Neural progenitor cell (in vitro differentiated cells): ENCODE data around the gene EFCAB8. TPM values are rescaled to one million over a fixed set of nuclear protein-coding genes. Genes with fewer than 3 reads are reported as not detected.
A peak's percentile ranks its signal among the peaks of the same experiment; 100 is the strongest.

Experiments used
- DNase-seq: peaks from one replicate; pipeline ENCODE4 v3.0.0-alpha.2; 2016; ENCODE audit warnings: low spot score
- H2AFZ ChIP-seq: fragments of 200-600 bp; sonication (generic); replicated peaks from 2 replicates; pipeline ENCODE4 v1.6.1; 2016; ENCODE audit warnings: antibody characterized with exemption
- H3F3A ChIP-seq: fragments of 200-600 bp; sonication (generic); 2 replicates; pipeline ENCODE4 v1.6.1; 2016; ENCODE audit warnings: antibody characterized with exemption, low read depth
- H3K27ac ChIP-seq: fragments of 200-600 bp; sonication (generic); 2 replicates; pipeline ENCODE4 v1.5.1; 2016; ENCODE audit warnings: mild to moderate bottlenecking
- H3K27me3 ChIP-seq: fragments of 200-600 bp; sonication (generic); 2 replicates; pipeline ENCODE4 v1.6.1; 2016; ENCODE audit warnings: mild to moderate bottlenecking, moderate library complexity
- H3K36me3 ChIP-seq: fragments of 200-600 bp; sonication (generic); 2 replicates; pipeline ENCODE4 v1.5.1; 2016
- H3K4me1 ChIP-seq: fragments of 200-600 bp; sonication (generic); 2 replicates; pipeline ENCODE4 v1.6.1; 2016; ENCODE audit warnings: mixed run types
- H3K4me2 ChIP-seq: fragments of 200-600 bp; sonication (generic); 2 replicates; pipeline ENCODE4 v1.6.1; 2016
- H3K4me3 ChIP-seq: fragments of 200-600 bp; sonication (generic); 2 replicates; pipeline ENCODE4 v1.5.1; 2016
- H3K79me2 ChIP-seq: fragments of 200-600 bp; sonication (generic); 2 replicates; pipeline ENCODE4 v1.6.1; 2016; ENCODE audit warnings: low read depth
- H3K9ac ChIP-seq: fragments of 200-600 bp; sonication (generic); 2 replicates; pipeline ENCODE4 v1.6.1; 2016
- H3K9me3 ChIP-seq: fragments of 200-600 bp; sonication (generic); 2 replicates; pipeline ENCODE4 v1.5.1; 2016; ENCODE audit warnings: low read depth
- H4K20me1 ChIP-seq: fragments of 200-600 bp; sonication (generic); 2 replicates; pipeline ENCODE4 v1.6.1; 2016; ENCODE audit warnings: low read depth
- H3K27ac Mint-ChIP-seq: 3 replicates; pipeline ENCODE4 v1.8.0; 2021; ENCODE audit warnings: mixed read lengths
- H3K27me3 Mint-ChIP-seq: 2 replicates; pipeline ENCODE4 v1.8.0; 2022; ENCODE audit warnings: low read depth, mild to moderate bottlenecking, inconsistent platforms, moderate library complexity, mixed read lengths; ENCODE audit not compliant: insufficient read depth
- H3K36me3 Mint-ChIP-seq: 3 replicates; pipeline ENCODE4 v1.8.0; 2021; ENCODE audit warnings: mixed read lengths
- H3K4me1 Mint-ChIP-seq: 3 replicates; pipeline ENCODE4 v1.8.0; 2021; ENCODE audit warnings: mixed read lengths
- H3K4me3 Mint-ChIP-seq: 3 replicates; pipeline ENCODE4 v1.8.0; 2021; ENCODE audit warnings: mild to moderate bottlenecking, moderate library complexity, mixed read lengths
- H3K9me3 Mint-ChIP-seq: 3 replicates; pipeline ENCODE4 v1.8.0; 2020; ENCODE audit warnings: mixed read lengths
- CTCF ChIP-seq: fragments of 200-600 bp; sonication (generic); IDR thresholded peaks from 2 replicates; pipeline ENCODE4 v1.5.1; 2017; ENCODE audit warnings: antibody characterized with exemption, mild to moderate bottlenecking
- EZH2 ChIP-seq: fragments of 200-600 bp; sonication (generic); IDR thresholded peaks from 2 replicates; pipeline ENCODE4 v1.6.1; 2017; ENCODE audit warnings: antibody characterized with exemption, mild to moderate bottlenecking, moderate library complexity
- EZH2phosphoT487 ChIP-seq: fragments of 200-600 bp; sonication (generic); IDR thresholded peaks from 2 replicates; pipeline ENCODE4 v1.6.1; 2017; ENCODE audit warnings: antibody characterized with exemption
- total RNA-seq: library from RNA; depleted of rRNA; stranded (reverse); fragments of >200 nt; gene quantifications from 2 replicates; pipeline ENCODE4 v1.2.3, GENCODE V29; 2015; ENCODE audit warnings: low replicate concordance

EFCAB8 gene
- total RNA-seq, 1 donor from 2014 or later = not detected

- no peak overlapping the region for H3K4me3 Mint-ChIP-seq
- Histone ChIP-seq H3K36me3 (no peaks in the 10 kb centered on the region), H3K79me2 (no peaks in the 10 kb centered on the region), H3K9me3 (no peaks in the 10 kb centered on the region), H3K4me2 (no peak overlapping the region), H3K4me1 (peaks cover 14% of the 10 kb centered on the region), H3K27me3 (no peaks in the 10 kb centered on the region), H2AFZ (no peak overlapping the region), H3K4me3 (no peak overlapping the region), H3F3A (peaks cover 10% of the 10 kb centered on the region), H3K27ac (no peak overlapping the region), H4K20me1 (no peaks in the 10 kb centered on the region), H3K9ac (no peak overlapping the region)
- H3K27me3 Mint-ChIP-seq = peaks cover 11% of the 10 kb centered on the region
- peaks cover 17% of the 10 kb centered on the region for H3K4me1 Mint-ChIP-seq
- no peak for TF ChIP-seq EZH2
- TF ChIP-seq CTCF = no peak
- peak overlapping the region; percentile 69 for H3K27ac Mint-ChIP-seq
- H3K9me3 Mint-ChIP-seq = no peaks in the 10 kb centered on the region
- DNase-seq = no peak
- no peaks in the 10 kb centered on the region for H3K36me3 Mint-ChIP-seq
These were observed 110.8 kb downstream of the EFCAB8 start for GRCh38 chr20:32969356-32970114.

DNA sequence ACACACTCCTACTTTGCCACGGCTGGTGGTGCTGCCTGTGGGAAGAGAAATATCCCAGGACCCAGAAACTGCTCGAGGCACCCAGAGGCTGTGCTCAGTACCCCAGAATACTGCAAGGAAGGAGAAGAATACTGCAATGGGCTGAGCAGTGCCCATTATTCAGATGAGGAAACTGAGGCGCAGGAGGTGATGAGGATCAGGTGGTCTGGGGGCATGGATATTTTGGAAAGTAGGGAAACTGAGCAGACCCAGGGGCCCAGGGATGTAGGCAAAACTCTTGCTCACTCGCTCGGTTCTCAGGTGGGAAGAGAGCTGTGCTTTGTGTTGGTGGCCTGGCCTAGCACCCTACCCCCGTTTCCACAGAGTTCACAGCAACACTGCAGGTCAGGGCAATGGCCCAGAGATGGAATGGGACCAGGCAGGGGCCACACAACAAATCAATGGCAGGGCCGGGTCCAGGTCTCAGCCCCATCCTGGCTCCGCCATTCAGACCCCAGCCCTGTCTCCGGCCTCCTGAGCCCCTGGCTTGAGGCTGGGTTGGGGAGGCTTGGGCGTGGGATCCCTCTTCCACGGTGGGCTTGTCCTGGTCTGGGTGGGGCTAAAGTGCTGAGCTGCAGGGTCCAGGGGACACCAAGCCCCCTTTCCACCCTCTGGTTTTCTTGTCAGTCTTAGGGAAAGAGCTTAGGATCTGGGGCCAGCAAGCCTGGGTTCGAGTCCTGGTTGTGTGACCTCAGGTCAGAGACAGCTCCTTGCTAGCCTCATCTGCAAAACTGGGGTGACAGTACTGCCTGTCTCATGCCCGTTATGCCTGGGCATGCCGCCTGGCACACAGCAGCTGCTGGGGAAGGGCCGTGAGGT lies 111.6 kb downstream of the EFCAB8 start:
- Histone ChIP-seq H3K4me2 (no peak overlapping the region), H3K9me3 (no peaks in the 10 kb centered on the region), H3K79me2 (no peaks in the 10 kb centered on the region), H4K20me1 (no peaks in the 10 kb centered on the region), H3K9ac (no peak overlapping the region), H3K27ac (no peak overlapping the region), H3K27me3 (no peaks in the 10 kb centered on the region), H3K36me3 (no peaks in the 10 kb centered on the region), H3K4me1 (peaks cover 19% of the 10 kb centered on the region), H3K4me3 (no peak overlapping the region), H3F3A (peaks cover 10% of the 10 kb centered on the region), H2AFZ (no peak overlapping the region)
- H3K4me1 Mint-ChIP-seq = peaks cover 23% of the 10 kb centered on the region
- H3K27me3 Mint-ChIP-seq = peaks cover 11% of the 10 kb centered on the region
- H3K9me3 Mint-ChIP-seq = no peaks in the 10 kb centered on the region
- H3K36me3 Mint-ChIP-seq = no peaks in the 10 kb centered on the region
- H3K4me3 Mint-ChIP-seq = no peak overlapping the region
- H3K27ac Mint-ChIP-seq = peak overlapping the region; percentile 69
- no peak for TF ChIP-seq EZH2phosphoT487
- TF ChIP-seq EZH2 = no peak
- TF ChIP-seq CTCF = no peak
- DNase-seq = no peak

GRCh38 chr20:32970973-32971300 lies 112.2 kb downstream of the EFCAB8 start:
- H3K27ac Mint-ChIP-seq = peak overlapping the region; percentile 93
- peak overlapping the region; percentile 89 for H2AFZ ChIP-seq
- TF ChIP-seq EZH2phosphoT487 (no peak), CTCF (no peak), EZH2 (no peak)

More at GRCh38 chr20:32970973-32971300, 112.2 kb downstream of the EFCAB8 start:
- peaks cover 19% of the 10 kb centered on the region for H3K4me1 ChIP-seq
- Mint-ChIP-seq H3K36me3 (no peaks in the 10 kb centered on the region), H3K9me3 (no peaks in the 10 kb centered on the region), H3K27me3 (peaks cover 11% of the 10 kb centered on the region), H3K4me1 (peaks cover 23% of the 10 kb centered on the region), H3K4me3 (no peak overlapping the region)
- no peak overlapping the region for H3K4me3 ChIP-seq
- H3K9me3 ChIP-seq = no peaks in the 10 kb centered on the region
- H3K4me2 ChIP-seq = no peak overlapping the region
- peaks cover 10% of the 10 kb centered on the region for H3F3A ChIP-seq
- H4K20me1 ChIP-seq = no peaks in the 10 kb centered on the region
- no peak overlapping the region for H3K27ac ChIP-seq
- H3K27me3 ChIP-seq = no peaks in the 10 kb centered on the region
- no peak for DNase-seq
- no peaks in the 10 kb centered on the region for H3K36me3 ChIP-seq
- no peaks in the 10 kb centered on the region for H3K79me2 ChIP-seq
- H3K9ac ChIP-seq = no peak overlapping the region
